ENCODE measurements around the gene CACNA1C. TPM values are rescaled to one million over a fixed set of nuclear protein-coding genes. Genes with fewer than 3 reads are reported as not detected.
A peak's percentile ranks its signal among the peaks of the same experiment; 100 is the strongest.

The CACNA1C gene
- total RNA-seq, 1 donor: 16.6 TPM

- no peak for TF ChIP-seq CTCF (IDR thresholded peaks at IDR 0.05; ENCODE audit: insufficient read depth, low read length)
Observed at GRCh38 chr12:2244013-2244861, 191.4 kb downstream of the CACNA1C start.

GRCh38 chr12:2246358-2246757 lies 193.6 kb downstream of the CACNA1C start:
- no peak for DNase-seq (ENCODE audit: low read depth)
- no peak for TF ChIP-seq CTCF (IDR thresholded peaks at IDR 0.05; ENCODE audit: insufficient read depth, low read length)
- H3K4me3 ChIP-seq (ENCODE audit: low read depth, low read length): no peak overlapping the region

More at GRCh38 chr12:2244013-2244861, 191.4 kb downstream of the CACNA1C start:
- H3K4me3 ChIP-seq (ENCODE audit: low read depth, low read length): no peak overlapping the region
- peak; percentile 92 for DNase-seq (ENCODE audit: low read depth)

- no peak overlapping the region for H3K4me3 ChIP-seq (ENCODE audit: low read depth, low read length)
- no peak for DNase-seq (ENCODE audit: low read depth)
Observed at GRCh38 chr12:2247120-2247519, 194.3 kb downstream of the CACNA1C start.

GRCh38 chr12:2247596-2247995 lies 194.8 kb downstream of the CACNA1C start:
- no peak overlapping the region for H3K4me3 ChIP-seq (ENCODE audit: low read depth, low read length)
- no peak for DNase-seq (ENCODE audit: low read depth)
- TF ChIP-seq CTCF (IDR thresholded peaks at IDR 0.05; ENCODE audit: insufficient read depth, low read length): no peak

More at GRCh38 chr12:2247120-2247519, 194.3 kb downstream of the CACNA1C start:
- TF ChIP-seq CTCF (IDR thresholded peaks at IDR 0.05; ENCODE audit: insufficient read depth, low read length): no peak

- no peak overlapping the region for H3K4me3 ChIP-seq (ENCODE audit: low read depth, low read length)
- DNase-seq (ENCODE audit: low read depth): peak; percentile 21
- no peak for TF ChIP-seq CTCF (IDR thresholded peaks at IDR 0.05; ENCODE audit: insufficient read depth, low read length)
Observed at GRCh38 chr12:2248087-2248900, 195.5 kb downstream of the CACNA1C start.

- no peak for TF ChIP-seq CTCF (IDR thresholded peaks at IDR 0.05; ENCODE audit: insufficient read depth, low read length)
- no peak for DNase-seq (ENCODE audit: low read depth)
- H3K4me3 ChIP-seq (ENCODE audit: low read depth, low read length): no peak overlapping the region
Observed at GRCh38 chr12:2248901-2249381, 196.2 kb downstream of the CACNA1C start.

All from fibroblast of the aortic adventitia (primary cell).